GM18526 (cell line): ENCODE results near the gene ZNF865.

Experiments used
- POLR2A ChIP-seq: IDR thresholded peaks from 3 replicates; pipeline ENCODE4 v1.6.1; 2011; ENCODE audit not compliant: insufficient read length; ENCODE audit errors: extremely low read depth

Gene ZNF865

GRCh38 chr19:55599842-55600661 lies 5.4 kb upstream of the ZNF865 start, which contains the start of gene ZNF524:
Gene ZNF524 (plus strand): TSS chr19:55600288. CDS start chr19:55602113, 1,825 bp downstream.
- no peak for TF ChIP-seq POLR2A

- no peak for TF ChIP-seq POLR2A
Observed at GRCh38 chr19:55600662-55601028, 4.8 kb upstream of the ZNF865 start.

DNA sequence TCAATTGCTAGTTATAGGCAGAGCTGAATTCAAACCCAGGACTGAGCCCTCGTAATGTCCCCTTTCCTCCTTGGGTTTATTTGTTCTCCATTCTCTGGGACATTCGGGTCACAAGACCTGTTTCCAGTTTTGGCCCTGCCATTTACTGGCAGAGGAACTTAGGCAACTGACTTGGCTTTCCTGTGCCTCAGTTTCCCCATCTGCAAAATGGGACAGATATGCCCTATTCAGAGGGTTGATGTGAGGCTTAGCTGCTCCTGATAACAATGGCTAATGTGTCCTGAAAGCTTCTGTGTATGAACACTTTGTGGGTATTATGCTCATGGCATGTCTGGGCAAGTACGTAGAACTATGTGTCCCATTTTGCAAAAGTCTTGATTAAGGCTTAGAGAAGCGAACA lies 4.4 kb upstream of the ZNF865 start:
- no peak for TF ChIP-seq POLR2A

- TF ChIP-seq POLR2A, result no peak
Observed at GRCh38 chr19:55602104-55603001, 3.1 kb upstream of the ZNF865 start.

GRCh38 chr19:55603115-55603514 lies 2.3 kb upstream of the ZNF865 start:
- TF ChIP-seq POLR2A, result no peak

GRCh38 chr19:55603581-55604292 lies 1.7 kb upstream of the ZNF865 start:
- TF ChIP-seq POLR2A, result no peak

DNA sequence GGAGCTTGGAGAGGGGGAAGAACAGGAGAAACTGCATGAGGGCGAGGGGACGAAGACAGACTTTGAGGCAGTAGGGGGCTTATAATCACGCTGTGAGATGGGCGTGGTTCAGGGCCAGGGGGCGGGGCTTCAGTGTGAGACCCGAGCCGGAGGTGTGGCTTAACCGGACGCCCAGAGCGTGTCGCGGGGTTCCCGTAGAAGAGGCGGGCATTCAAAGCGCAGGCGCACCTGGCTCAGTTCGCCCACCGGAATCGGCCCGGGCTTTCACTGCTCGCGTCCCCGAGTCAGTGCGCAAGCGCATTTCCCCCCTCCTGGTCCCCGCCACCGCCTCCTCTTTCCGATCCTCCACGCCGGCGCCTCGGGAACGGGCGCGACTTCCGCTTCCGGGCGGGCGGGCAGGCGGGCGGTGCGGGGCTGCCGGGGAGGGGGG lies 225 bp upstream of the ZNF865 start:
- peak; percentile 46 for TF ChIP-seq POLR2A

- TF ChIP-seq POLR2A, result no peak
Observed at GRCh38 chr19:55606471-55606787, 982 bp downstream of the ZNF865 start.

DNA sequence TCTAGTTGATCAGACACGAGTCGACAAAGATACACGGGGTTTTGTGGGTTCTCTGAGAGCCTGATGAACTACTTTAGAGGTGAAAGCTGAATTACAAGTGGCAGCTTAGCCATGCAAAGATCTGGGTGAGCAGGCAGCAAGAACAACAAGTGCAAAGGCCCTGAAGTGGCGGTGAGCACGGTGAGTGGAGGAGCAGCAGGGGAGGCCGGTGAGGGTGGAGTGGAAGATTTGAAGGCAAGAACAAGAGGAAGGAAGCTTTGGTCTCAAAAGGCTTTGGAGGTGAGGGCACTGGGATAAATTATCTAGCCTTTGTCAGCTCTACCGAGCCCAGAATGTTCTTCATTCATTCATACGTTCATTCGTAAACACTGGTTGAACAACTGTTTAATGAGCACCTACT lies 1.4 kb downstream of the ZNF865 start:
- TF ChIP-seq POLR2A, result no peak

DNA sequence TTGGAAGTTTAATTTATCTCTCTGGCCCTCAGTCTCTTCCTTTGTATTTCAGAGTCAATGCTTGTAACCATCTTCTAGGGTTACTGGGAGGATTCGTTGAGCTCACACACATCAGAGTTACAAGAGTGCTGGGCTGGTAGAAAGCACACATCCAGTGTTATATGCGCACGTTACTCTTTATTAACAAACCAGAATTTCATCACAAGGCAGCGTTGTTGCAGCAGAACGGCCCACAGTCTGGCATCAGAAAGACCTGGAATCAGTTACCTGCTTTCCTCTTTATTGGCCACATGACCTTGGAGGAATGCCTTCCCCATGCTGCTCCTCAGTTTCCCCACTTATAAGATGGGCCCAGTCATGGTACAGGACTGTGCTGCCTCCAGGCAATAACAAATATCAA lies 3.9 kb downstream of the ZNF865 start:
- no peak for TF ChIP-seq POLR2A

DNA sequence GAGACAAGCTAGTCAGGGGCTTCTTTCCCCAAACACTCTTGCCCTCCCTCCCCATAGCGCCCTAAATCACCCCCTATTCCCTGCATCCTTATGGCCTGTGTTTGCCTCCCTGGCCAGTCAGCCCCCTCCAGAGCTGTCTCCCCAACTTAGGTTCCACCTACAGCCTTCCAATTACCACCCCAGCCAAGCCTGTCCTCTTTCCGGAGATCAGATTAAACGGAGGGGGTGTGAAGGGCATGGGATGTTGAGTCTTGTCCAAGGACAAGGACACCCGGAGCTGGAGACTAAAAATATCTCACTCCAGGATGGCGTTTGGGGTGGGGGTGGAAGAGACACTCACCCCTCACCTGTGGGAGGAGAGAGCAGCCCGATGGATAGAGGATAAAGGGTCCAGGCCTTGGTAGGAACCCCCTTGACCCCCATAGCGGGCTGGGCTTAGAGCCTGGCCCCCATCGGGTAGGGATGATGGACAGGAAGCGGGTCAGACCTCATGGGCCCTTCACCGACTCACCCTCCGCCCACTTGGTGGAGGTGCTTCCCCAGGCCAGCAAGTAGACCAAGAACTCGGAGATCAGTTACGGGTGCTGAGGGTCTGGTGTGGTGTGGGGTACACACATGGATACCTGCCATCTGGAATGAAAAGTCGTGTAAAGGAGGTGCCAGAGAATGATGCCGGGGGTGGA lies 6.0 kb downstream of the ZNF865 start:
- no peak for TF ChIP-seq POLR2A

GRCh38 chr19:55611983-55612645 lies 6.7 kb downstream of the ZNF865 start:
- no peak for TF ChIP-seq POLR2A

DNA sequence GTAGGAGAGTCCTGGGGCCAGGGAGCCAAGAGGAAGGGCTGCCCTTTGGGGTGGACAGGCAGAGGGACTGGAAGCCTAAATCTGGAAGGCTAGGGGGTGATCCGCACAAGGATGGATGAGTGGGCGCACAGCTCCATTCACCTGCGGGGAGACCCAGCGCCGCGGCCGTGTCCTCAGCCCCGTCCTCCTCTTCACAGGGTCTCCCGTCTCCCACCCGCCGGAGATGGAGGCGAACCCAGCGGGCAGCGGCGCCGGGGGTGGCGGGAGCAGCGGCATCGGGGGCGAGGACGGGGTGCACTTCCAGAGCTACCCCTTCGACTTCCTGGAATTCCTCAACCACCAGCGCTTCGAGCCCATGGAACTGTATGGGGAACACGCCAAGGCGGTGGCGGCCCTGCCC lies 7.9 kb downstream of the ZNF865 start:
- no peak for TF ChIP-seq POLR2A

GRCh38 chr19:55613930-55614710 lies 8.7 kb downstream of the ZNF865 start:
- TF ChIP-seq POLR2A, result no peak
